ENCODE data around the gene SYNPR.

Gene SYNPR

DNA sequence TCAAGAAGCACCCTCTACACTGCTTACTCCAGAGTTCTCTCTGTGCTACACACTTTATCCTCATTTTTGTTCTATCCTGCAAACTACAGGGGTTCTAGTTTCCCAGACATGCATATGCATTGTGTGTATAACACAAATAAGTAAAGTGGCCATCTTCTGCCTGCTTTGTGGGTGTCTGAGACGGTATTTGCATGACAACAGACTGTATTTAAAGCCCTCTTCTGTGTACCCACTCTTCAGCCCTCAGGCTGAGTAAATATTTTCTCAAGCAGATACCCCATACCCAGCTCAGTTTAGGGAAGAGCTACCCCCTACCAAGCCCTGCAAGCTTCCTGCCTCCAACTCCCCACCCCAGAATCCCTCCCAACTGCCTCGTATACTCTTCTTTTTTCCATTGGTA, 31.7 kb downstream of the SYNPR start:
- Histone ChIP-seq H2AFZ (ENCODE audit: low read depth, low read length) (no peak overlapping the region), H3K4me2 (ENCODE audit: low read length) (no peak overlapping the region), H3K9ac (ENCODE audit: low read length) (no peak overlapping the region), H3K36me3 (replicated peaks; ENCODE audit: low read depth, low read length) (no peaks in the 10 kb centered on the region), H3K9me3 (ENCODE audit: insufficient read depth, low read length) (no peaks in the 10 kb centered on the region), H3K27me3 (ENCODE audit: low read depth, low read length) (0 out of 2 replicates have a peak, but pooled peaks cover 2% of the 10 kb centered on the region), H3K4me3 (ENCODE audit: low read length) (no peak overlapping the region), H3K79me2 (ENCODE audit: low read length) (no peaks in the 10 kb centered on the region), H3K27ac (ENCODE audit: low read length) (no peak overlapping the region), H3K4me1 (ENCODE audit: low read length) (no peaks in the 10 kb centered on the region), H4K20me1 (ENCODE audit: insufficient read depth, low read length) (no peaks in the 10 kb centered on the region)
- TF ChIP-seq CTCF (IDR thresholded peaks at IDR 0.05; ENCODE audit: low read depth, low read length), result no peak
- TF ChIP-seq EZH2phosphoT487 (IDR thresholded peaks at IDR 0.05; ENCODE audit: low read depth), result no peak

DNA sequence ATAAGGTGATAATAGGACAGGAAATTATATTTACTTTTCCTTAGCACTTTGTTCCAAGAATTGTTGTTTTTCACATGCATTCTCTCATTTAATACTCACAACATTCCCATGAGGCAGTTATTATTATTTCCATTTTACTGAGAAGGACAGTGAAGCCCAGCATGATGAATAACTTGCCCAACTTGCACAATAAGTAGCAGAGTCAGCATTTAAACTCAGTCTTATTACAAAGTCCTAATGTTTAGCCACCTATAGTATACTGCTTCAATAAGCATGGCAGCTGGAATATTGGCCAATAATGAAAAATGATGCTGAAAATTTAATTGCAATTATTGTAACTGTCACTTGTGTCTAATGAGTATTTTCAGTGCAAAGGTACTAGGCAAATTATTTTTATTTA, 45.7 kb downstream of the SYNPR start:
- TF ChIP-seq EZH2phosphoT487 (IDR thresholded peaks at IDR 0.05; ENCODE audit: low read depth), result no peak
- TF ChIP-seq CTCF (IDR thresholded peaks at IDR 0.05; ENCODE audit: low read depth, low read length), result no peak
- Histone ChIP-seq H3K27me3 (ENCODE audit: low read depth, low read length) (no peaks in the 10 kb centered on the region), H4K20me1 (ENCODE audit: insufficient read depth, low read length) (no peaks in the 10 kb centered on the region), H3K9me3 (ENCODE audit: insufficient read depth, low read length) (no peaks in the 10 kb centered on the region), H3K4me1 (ENCODE audit: low read length) (no peaks in the 10 kb centered on the region), H3K9ac (ENCODE audit: low read length) (no peak overlapping the region), H3K79me2 (ENCODE audit: low read length) (no peaks in the 10 kb centered on the region), H3K4me2 (ENCODE audit: low read length) (no peak overlapping the region), H3K27ac (ENCODE audit: low read length) (no peak overlapping the region), H3K4me3 (ENCODE audit: low read length) (no peak overlapping the region), H3K36me3 (replicated peaks; ENCODE audit: low read depth, low read length) (no peaks in the 10 kb centered on the region), H2AFZ (ENCODE audit: low read depth, low read length) (no peak overlapping the region)

DNA sequence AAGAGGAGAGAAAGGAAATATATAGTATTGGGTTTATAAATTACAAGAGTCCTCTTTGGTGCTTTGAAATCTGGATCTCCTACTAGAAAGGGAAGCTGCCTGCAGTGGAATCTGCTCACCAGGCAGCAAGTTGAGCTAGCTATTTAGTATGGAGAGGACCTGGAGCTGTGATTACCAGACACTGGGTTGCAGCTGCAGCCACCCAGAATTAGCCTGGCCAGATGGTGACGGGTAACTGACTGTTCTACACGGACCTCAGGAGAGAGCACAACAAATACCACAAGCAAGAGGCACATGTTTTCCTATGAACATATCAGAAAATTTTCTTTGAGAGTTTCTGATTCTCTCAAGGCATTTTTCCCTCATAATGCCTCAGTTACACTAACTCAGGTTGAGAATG, 46.5 kb downstream of the SYNPR start:
- no peaks in the 10 kb centered on the region for H3K9me3 ChIP-seq (ENCODE audit: insufficient read depth, low read length)
- no peaks in the 10 kb centered on the region for H3K4me1 ChIP-seq (ENCODE audit: low read length)
- H3K79me2 ChIP-seq (ENCODE audit: low read length), result no peaks in the 10 kb centered on the region
- H2AFZ ChIP-seq (ENCODE audit: low read depth, low read length), result no peak overlapping the region
- H3K9ac ChIP-seq (ENCODE audit: low read length), result no peak overlapping the region
- H3K4me2 ChIP-seq (ENCODE audit: low read length), result no peak overlapping the region
- no peak overlapping the region for H3K27ac ChIP-seq (ENCODE audit: low read length)
- H3K36me3 ChIP-seq (replicated peaks; ENCODE audit: low read depth, low read length), result no peaks in the 10 kb centered on the region
- no peak overlapping the region for H3K4me3 ChIP-seq (ENCODE audit: low read length)
- no peak for TF ChIP-seq EZH2phosphoT487 (IDR thresholded peaks at IDR 0.05; ENCODE audit: low read depth)
- TF ChIP-seq CTCF (IDR thresholded peaks at IDR 0.05; ENCODE audit: low read depth, low read length), result no peak
- H4K20me1 ChIP-seq (ENCODE audit: insufficient read depth, low read length), result no peaks in the 10 kb centered on the region
- peaks cover 4% of the 10 kb centered on the region for H3K27me3 ChIP-seq (ENCODE audit: low read depth, low read length)

GRCh38 chr3:63325386-63325785, 47.3 kb downstream of the SYNPR start:
- Histone ChIP-seq H3K9me3 (ENCODE audit: insufficient read depth, low read length) (no peaks in the 10 kb centered on the region), H3K4me2 (ENCODE audit: low read length) (no peak overlapping the region), H3K9ac (ENCODE audit: low read length) (no peak overlapping the region), H3K4me3 (ENCODE audit: low read length) (no peak overlapping the region), H4K20me1 (ENCODE audit: insufficient read depth, low read length) (no peaks in the 10 kb centered on the region), H2AFZ (ENCODE audit: low read depth, low read length) (no peak overlapping the region), H3K27me3 (ENCODE audit: low read depth, low read length) (peaks cover 9% of the 10 kb centered on the region), H3K79me2 (ENCODE audit: low read length) (no peaks in the 10 kb centered on the region), H3K4me1 (ENCODE audit: low read length) (no peaks in the 10 kb centered on the region), H3K27ac (ENCODE audit: low read length) (no peak overlapping the region), H3K36me3 (replicated peaks; ENCODE audit: low read depth, low read length) (no peaks in the 10 kb centered on the region)
- TF ChIP-seq EZH2phosphoT487 (IDR thresholded peaks at IDR 0.05; ENCODE audit: low read depth) (no peak), CTCF (IDR thresholded peaks at IDR 0.05; ENCODE audit: low read depth, low read length) (no peak)
